GM19463 (cell line): ENCODE data around the gene SPDYC.
A peak's percentile ranks its signal among the peaks of the same experiment; 100 is the strongest.
"Not testable (repeated sequence)": the region's sequence is repeated elsewhere in the genome, so short reads cannot be mapped to it uniquely, and the experiment has no call there.

Source experiments
- ATAC-seq: cut with Tn5 transposase; IDR thresholded peaks from one replicate; pipeline ENCODE4 v1.9.1; 2021; ENCODE audit warnings: mild to moderate bottlenecking, moderate library complexity; ENCODE audit not compliant: unreplicated experiment

The SPDYC gene

GRCh38 chr11:65134240-65134951 is 35.6 kb upstream of the SPDYC start, which contains the start of gene SYVN1:
Gene SYVN1 (minus strand): TSS chr11:65134519. CDS start chr11:65133601, 918 bp downstream.
- ATAC-seq = peak; percentile 55

GRCh38 chr11:65134952-65135632 is 34.9 kb upstream of the SPDYC start:
- peak; percentile 61 for ATAC-seq

GRCh38 chr11:65135633-65136145 is 34.3 kb upstream of the SPDYC start:
- ATAC-seq = no peak

GRCh38 chr11:65136515-65137096 is 33.4 kb upstream of the SPDYC start:
- ATAC-seq = no peak

- ATAC-seq = no peak
Observed at GRCh38 chr11:65141896-65142494, 28.0 kb upstream of the SPDYC start.

GRCh38 chr11:65147352-65148075 is 22.5 kb upstream of the SPDYC start:
- ATAC-seq = no peak

GRCh38 chr11:65148657-65149056 is 21.4 kb upstream of the SPDYC start:
- ATAC-seq = no peak

- ATAC-seq = not testable (repeated sequence)
Observed at GRCh38 chr11:65150131-65150508, 19.9 kb upstream of the SPDYC start.

GRCh38 chr11:65150509-65151299 is 19.3 kb upstream of the SPDYC start:
- no peak for ATAC-seq

- no peak for ATAC-seq
Observed at GRCh38 chr11:65151331-65151899, 18.6 kb upstream of the SPDYC start.

- no peak for ATAC-seq
Observed at GRCh38 chr11:65152122-65152521, 17.9 kb upstream of the SPDYC start.

- no peak for ATAC-seq
Observed at GRCh38 chr11:65156256-65156655, 13.8 kb upstream of the SPDYC start.

GRCh38 chr11:65156926-65157325 is 13.1 kb upstream of the SPDYC start:
- ATAC-seq = no peak

- ATAC-seq = no peak
Observed at GRCh38 chr11:65157336-65157735, 12.7 kb upstream of the SPDYC start.

- peak; percentile 32 for ATAC-seq
Observed at GRCh38 chr11:65159012-65159411, 11.0 kb upstream of the SPDYC start.

- no peak for ATAC-seq
Observed at GRCh38 chr11:65160643-65161042, 9.4 kb upstream of the SPDYC start.

- no peak for ATAC-seq
Observed at GRCh38 chr11:65163684-65164083, 6.3 kb upstream of the SPDYC start.

- no peak for ATAC-seq
Observed at GRCh38 chr11:65165410-65166317, 4.4 kb upstream of the SPDYC start.

- no peak for ATAC-seq
Observed at GRCh38 chr11:65166893-65167292, 3.1 kb upstream of the SPDYC start.
